SK-N-SH (cell line): ENCODE data around the gene RBP5.

Source experiments
- POLR2AphosphoS5 ChIP-seq: IDR thresholded peaks from 2 replicates; pipeline ENCODE4 v1.6.1; 2012; ENCODE audit warnings: low read depth, low read length
- RFX5 ChIP-seq: IDR thresholded peaks from 2 replicates; pipeline ENCODE4 v1.6.1; 2012; ENCODE audit warnings: mild to moderate bottlenecking, improper control_type of control experiment, low read length
- TF ChIP-seq, protein P1 (sequence below): fragments of 200-600 bp; sonication (generic); IDR thresholded peaks from 2 replicates; pipeline ENCODE4 v1.6.1; 2017; ENCODE audit warnings: antibody characterized with exemption, mild to moderate bottlenecking, moderate library complexity

- TF ChIP-seq, protein P1, sequence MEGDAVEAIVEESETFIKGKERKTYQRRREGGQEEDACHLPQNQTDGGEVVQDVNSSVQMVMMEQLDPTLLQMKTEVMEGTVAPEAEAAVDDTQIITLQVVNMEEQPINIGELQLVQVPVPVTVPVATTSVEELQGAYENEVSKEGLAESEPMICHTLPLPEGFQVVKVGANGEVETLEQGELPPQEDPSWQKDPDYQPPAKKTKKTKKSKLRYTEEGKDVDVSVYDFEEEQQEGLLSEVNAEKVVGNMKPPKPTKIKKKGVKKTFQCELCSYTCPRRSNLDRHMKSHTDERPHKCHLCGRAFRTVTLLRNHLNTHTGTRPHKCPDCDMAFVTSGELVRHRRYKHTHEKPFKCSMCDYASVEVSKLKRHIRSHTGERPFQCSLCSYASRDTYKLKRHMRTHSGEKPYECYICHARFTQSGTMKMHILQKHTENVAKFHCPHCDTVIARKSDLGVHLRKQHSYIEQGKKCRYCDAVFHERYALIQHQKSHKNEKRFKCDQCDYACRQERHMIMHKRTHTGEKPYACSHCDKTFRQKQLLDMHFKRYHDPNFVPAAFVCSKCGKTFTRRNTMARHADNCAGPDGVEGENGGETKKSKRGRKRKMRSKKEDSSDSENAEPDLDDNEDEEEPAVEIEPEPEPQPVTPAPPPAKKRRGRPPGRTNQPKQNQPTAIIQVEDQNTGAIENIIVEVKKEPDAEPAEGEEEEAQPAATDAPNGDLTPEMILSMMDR: no peak
- TF ChIP-seq POLR2AphosphoS5 (no peak), RFX5 (no peak)
Measured at GRCh38 chr12:7130701-7131501, 2.2 kb upstream of the RBP5 start.
